IPS DF 6.9 (cell line): Measurements from ENCODE around the gene PTPRD.

Experiments used
- DNase-seq: peaks from one replicate; pipeline ENCODE4 v3.0.0-alpha.2; 2013; ENCODE audit warnings: low read depth, low spot score
- H3K27ac ChIP-seq: one replicate; pipeline ENCODE4 v1.5.1; 2013; ENCODE audit warnings: low read length, control low read depth
- H3K27me3 ChIP-seq: 2 replicates; pipeline ENCODE4 v1.6.1; 2013; ENCODE audit warnings: mild to moderate bottlenecking, low read length; ENCODE audit not compliant: control insufficient read depth, insufficient read depth
- H3K36me3 ChIP-seq: 2 replicates; pipeline ENCODE4 v1.6.1; 2013; ENCODE audit warnings: low read length; ENCODE audit not compliant: control insufficient read depth, insufficient read depth
- H3K4me1 ChIP-seq: 2 replicates; pipeline ENCODE4 v1.6.1; 2013; ENCODE audit warnings: low read length; ENCODE audit not compliant: control insufficient read depth, insufficient read depth
- H3K4me3 ChIP-seq: 2 replicates; pipeline ENCODE4 v1.5.1; 2013; ENCODE audit warnings: mild to moderate bottlenecking, low read length
- H3K9me3 ChIP-seq: 2 replicates; pipeline ENCODE4 v1.6.1; 2013; ENCODE audit warnings: low read length, inconsistent platforms; ENCODE audit not compliant: control insufficient read depth, insufficient read depth
- WGBS: extraction: QIAGEN DNeasy Blood & Tissue Kit; methylation state at CpG from one replicate; pipeline ENCODE4 v1.1.7; 2013; ENCODE audit warnings: mixed read lengths, missing lambda C conversion rate; ENCODE audit not compliant: insufficient read length, insufficient coverage; 5-methylcytosine and 5-hydroxymethylcytosine counted together

The PTPRD gene

GRCh38 chr9:8895106-8895860 is 1717.5 kb downstream of the PTPRD start:
- no peak overlapping the region for H3K4me3 ChIP-seq
- no peak overlapping the region for H3K27ac ChIP-seq
- WGBS = no CpG with 5 or more reads among the region's 4 CpGs
- DNase-seq = no peak
- H3K36me3 ChIP-seq = no peaks in the 10 kb centered on the region
- H3K9me3 ChIP-seq = no peaks in the 10 kb centered on the region
- no peaks in the 10 kb centered on the region for H3K4me1 ChIP-seq
- no peaks in the 10 kb centered on the region for H3K27me3 ChIP-seq

- no peak for DNase-seq
- H3K27ac ChIP-seq = no peak overlapping the region
- H3K9me3 ChIP-seq = no peaks in the 10 kb centered on the region
- no CpG with 5 or more reads among the region's 2 CpGs for WGBS
- H3K36me3 ChIP-seq = no peaks in the 10 kb centered on the region
- no peaks in the 10 kb centered on the region for H3K27me3 ChIP-seq
- H3K4me1 ChIP-seq = no peaks in the 10 kb centered on the region
- no peak overlapping the region for H3K4me3 ChIP-seq
These were observed 1722.1 kb downstream of the PTPRD start for GRCh38 chr9:8890695-8891094.

GRCh38 chr9:8889100-8889499 is 1723.7 kb downstream of the PTPRD start:
- H3K27me3 ChIP-seq = no peaks in the 10 kb centered on the region
- no peaks in the 10 kb centered on the region for H3K36me3 ChIP-seq
- WGBS = 100% methylated on average over 1 of the region's 1 CpG
- no peaks in the 10 kb centered on the region for H3K9me3 ChIP-seq
- no peaks in the 10 kb centered on the region for H3K4me1 ChIP-seq
- no peak overlapping the region for H3K27ac ChIP-seq
- H3K4me3 ChIP-seq = no peak overlapping the region
- no peak for DNase-seq

GRCh38 chr9:8888591-8888990 is 1724.2 kb downstream of the PTPRD start:
- no CpG with 5 or more reads among the region's 1 CpG for WGBS
- Histone ChIP-seq H3K4me1 (no peaks in the 10 kb centered on the region), H3K27ac (no peak overlapping the region), H3K27me3 (no peaks in the 10 kb centered on the region), H3K36me3 (no peaks in the 10 kb centered on the region), H3K4me3 (no peak overlapping the region), H3K9me3 (no peaks in the 10 kb centered on the region)
- DNase-seq = no peak

- Histone ChIP-seq H3K4me3 (no peak overlapping the region), H3K27me3 (no peaks in the 10 kb centered on the region), H3K4me1 (no peaks in the 10 kb centered on the region), H3K36me3 (no peaks in the 10 kb centered on the region), H3K9me3 (no peaks in the 10 kb centered on the region), H3K27ac (no peak overlapping the region)
- no CpG with 5 or more reads among the region's 1 CpG for WGBS
- no peak for DNase-seq
These were observed 1725.4 kb downstream of the PTPRD start for GRCh38 chr9:8887369-8887768.

- DNase-seq = no peak
- Histone ChIP-seq H3K4me3 (no peak overlapping the region), H3K27ac (no peak overlapping the region), H3K4me1 (no peaks in the 10 kb centered on the region), H3K9me3 (no peaks in the 10 kb centered on the region), H3K36me3 (no peaks in the 10 kb centered on the region), H3K27me3 (no peaks in the 10 kb centered on the region)
- no CpG with 5 or more reads among the region's 1 CpG for WGBS
These were observed 1729.5 kb downstream of the PTPRD start for GRCh38 chr9:8883321-8883720.

GRCh38 chr9:8880060-8880459 is 1732.7 kb downstream of the PTPRD start:
- no peak for DNase-seq
- no peak overlapping the region for H3K27ac ChIP-seq
- no peaks in the 10 kb centered on the region for H3K27me3 ChIP-seq
- H3K36me3 ChIP-seq = no peaks in the 10 kb centered on the region
- no CpG with 5 or more reads among the region's 3 CpGs for WGBS
- no peaks in the 10 kb centered on the region for H3K9me3 ChIP-seq
- no peak overlapping the region for H3K4me3 ChIP-seq
- no peaks in the 10 kb centered on the region; the same call in 1 of the 2 replicates for H3K4me1 ChIP-seq

- H3K4me1 ChIP-seq = no peaks in the 10 kb centered on the region; the same call in 1 of the 2 replicates
- no peaks in the 10 kb centered on the region for H3K27me3 ChIP-seq
- H3K4me3 ChIP-seq = no peak overlapping the region
- WGBS = no CpG with 5 or more reads among the region's 2 CpGs
- H3K36me3 ChIP-seq = no peaks in the 10 kb centered on the region
- H3K9me3 ChIP-seq = no peaks in the 10 kb centered on the region
- H3K27ac ChIP-seq = no peak overlapping the region
- DNase-seq = no peak
These were observed 1733.5 kb downstream of the PTPRD start for GRCh38 chr9:8879284-8879683.

GRCh38 chr9:8877753-8878494 is 1734.9 kb downstream of the PTPRD start:
- H3K27ac ChIP-seq = no peak overlapping the region
- H3K9me3 ChIP-seq = no peaks in the 10 kb centered on the region
- H3K4me1 ChIP-seq = no peaks in the 10 kb centered on the region; the same call in 1 of the 2 replicates
- H3K36me3 ChIP-seq = no peaks in the 10 kb centered on the region
- no peak for DNase-seq
- H3K27me3 ChIP-seq = no peaks in the 10 kb centered on the region
- no peak overlapping the region for H3K4me3 ChIP-seq
- WGBS = no CpG with 5 or more reads among the region's 3 CpGs

GRCh38 chr9:8876303-8876702 is 1736.5 kb downstream of the PTPRD start:
- no peak for DNase-seq
- Histone ChIP-seq H3K4me1 (no peaks in the 10 kb centered on the region; the same call in 1 of the 2 replicates), H3K4me3 (no peak overlapping the region), H3K9me3 (no peaks in the 10 kb centered on the region), H3K27ac (no peak overlapping the region), H3K27me3 (no peaks in the 10 kb centered on the region), H3K36me3 (no peaks in the 10 kb centered on the region)
- no CpG with 5 or more reads among the region's 2 CpGs for WGBS
